GM19438 (cell line): ENCODE measurements around the gene RAB6B.

Experiments used
- ATAC-seq: cut with Tn5 transposase; IDR thresholded peaks from one replicate; pipeline ENCODE4 v1.9.1; 2021; ENCODE audit warnings: low read depth; ENCODE audit not compliant: unreplicated experiment

RAB6B gene

DNA sequence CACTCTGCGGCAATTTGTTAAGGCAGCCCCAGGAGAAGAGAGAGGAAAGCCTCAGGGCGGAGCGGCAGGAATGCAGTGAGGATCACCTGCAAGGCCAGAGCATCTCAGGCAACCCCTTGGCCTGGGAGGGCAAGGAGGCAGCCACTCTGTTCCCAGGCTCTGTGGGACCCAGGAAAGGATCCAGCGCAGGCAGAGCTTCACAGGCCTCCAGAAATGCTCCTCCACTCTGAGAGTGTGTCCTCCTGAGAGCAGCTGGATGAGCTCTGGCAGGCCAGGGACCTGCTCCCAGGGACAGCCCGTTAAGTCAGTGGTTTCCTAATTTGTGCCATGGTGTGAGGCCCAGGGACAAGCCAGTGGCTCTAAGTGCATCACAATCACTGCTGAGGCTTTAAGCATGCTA lies 35.2 kb downstream of the RAB6B start:
- ATAC-seq, result no peak

DNA sequence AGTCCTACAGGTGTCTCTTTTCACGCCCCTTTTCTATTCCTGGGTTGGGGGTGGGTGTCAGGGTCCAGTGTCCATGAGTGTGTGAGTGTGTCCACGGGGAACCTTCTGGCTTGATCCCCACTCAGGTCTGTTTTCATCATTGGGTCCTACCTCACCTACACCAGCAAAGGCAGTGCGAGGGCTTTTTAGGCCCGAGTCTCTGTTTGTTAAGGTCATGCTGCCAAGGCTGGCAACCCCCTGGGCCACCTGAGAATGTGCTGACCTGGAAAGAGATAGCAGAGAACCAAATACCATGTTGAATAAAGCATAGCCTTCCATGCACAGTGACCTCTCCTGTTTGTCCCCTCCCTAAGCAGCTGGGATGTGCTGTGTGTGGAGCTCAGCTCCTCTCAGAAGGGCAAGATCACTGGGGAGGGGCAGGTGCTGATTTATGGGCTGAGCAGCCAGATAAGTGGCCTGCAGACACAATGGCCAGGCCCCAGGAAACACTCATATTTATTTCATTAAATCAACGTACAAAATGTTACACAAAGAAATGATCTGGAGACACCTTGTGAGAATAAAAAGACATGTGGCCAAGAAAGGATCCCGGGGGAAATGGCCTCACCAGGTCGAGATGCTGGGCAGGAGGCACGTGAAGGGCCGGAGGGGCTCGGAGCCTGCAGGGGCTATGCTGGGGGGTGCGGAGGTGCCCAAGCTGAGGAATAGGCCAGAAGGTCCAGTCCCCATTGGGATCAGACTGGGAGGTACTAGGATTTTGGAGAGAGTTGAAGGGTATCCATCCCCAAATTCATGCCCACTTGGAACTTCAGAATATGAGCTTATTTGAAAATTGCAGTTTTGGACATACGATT lies 36.1 kb downstream of the RAB6B start:
- no peak for ATAC-seq

DNA sequence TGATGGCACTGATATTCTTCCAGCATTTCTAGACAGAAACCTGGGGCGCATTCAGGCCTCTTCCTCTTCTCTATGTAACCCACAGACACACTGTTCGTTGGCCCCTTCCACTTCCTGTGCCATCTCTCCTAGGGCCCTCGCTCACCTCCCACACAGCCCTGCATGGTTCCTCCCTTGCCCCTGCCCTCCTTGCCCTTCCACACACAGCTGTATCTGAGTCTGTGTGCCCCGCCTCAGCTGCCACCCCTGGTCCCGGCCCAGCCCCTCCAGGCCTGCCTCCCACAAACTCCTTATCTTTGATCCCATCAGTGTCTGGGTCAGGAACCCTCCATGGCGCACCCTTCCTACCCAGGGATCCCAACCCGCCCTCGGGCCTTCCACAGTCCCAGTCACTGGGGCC lies 37.9 kb downstream of the RAB6B start:
- no peak for ATAC-seq

- no peak for ATAC-seq
Measured at GRCh38 chr3:133856316-133856715, 39.4 kb downstream of the RAB6B start.

GRCh38 chr3:133855772-133856171 lies 39.9 kb downstream of the RAB6B start:
- ATAC-seq, result no peak

DNA sequence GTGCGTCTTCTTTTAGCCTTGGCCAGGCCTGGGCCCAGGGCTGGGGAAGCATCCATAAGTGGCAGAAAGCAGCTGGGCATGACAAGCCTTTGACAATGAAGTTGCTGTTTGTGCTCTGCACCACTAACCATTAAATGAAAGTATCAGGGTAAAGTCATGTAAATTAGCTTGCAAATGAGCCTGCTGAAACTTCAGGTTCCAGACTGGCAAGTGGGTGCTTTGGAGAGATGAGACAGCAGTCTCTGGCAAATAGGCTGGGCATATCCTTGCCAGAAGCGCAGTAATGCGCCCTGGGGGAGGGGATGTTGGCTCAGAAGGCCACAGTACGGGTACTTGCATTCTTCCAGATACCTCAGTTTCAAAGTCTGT lies 40.7 kb downstream of the RAB6B start:
- ATAC-seq, result no peak

DNA sequence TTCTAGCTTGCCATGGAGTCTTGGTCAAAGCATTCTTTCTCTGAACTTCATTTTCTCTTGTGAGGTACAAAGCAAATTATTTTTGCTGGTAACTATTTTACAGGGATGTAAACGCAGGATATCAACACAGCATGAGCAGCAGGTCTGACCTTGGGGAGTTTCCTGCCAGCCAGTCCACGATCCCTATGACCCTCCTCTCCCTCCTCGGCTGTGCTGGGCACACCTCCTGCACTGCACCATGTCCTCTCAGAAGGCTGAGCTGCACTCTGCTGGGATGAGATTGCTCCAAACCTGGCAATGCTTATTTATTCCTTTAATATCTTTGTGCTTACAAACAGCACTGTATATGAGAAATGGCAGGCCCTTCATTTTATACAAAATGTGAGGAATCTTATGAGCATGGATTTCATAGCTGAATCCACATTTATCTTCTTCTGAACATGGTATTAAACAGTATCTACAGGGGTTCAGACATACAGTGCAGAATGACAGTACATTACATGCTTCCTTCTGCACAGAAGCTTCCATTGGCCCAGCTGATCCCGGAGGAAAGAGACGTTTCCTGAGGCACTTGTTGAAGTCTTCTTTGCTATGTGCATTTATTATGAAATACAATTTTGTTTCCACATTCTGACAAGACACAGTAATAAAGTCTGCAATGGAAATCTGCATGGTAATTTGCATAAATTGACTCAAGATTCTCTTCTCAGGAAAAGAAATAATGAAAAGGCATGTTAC lies 41.2 kb downstream of the RAB6B start:
- ATAC-seq, result no peak

GRCh38 chr3:133853925-133854227 lies 41.8 kb downstream of the RAB6B start:
- ATAC-seq, result no peak

DNA sequence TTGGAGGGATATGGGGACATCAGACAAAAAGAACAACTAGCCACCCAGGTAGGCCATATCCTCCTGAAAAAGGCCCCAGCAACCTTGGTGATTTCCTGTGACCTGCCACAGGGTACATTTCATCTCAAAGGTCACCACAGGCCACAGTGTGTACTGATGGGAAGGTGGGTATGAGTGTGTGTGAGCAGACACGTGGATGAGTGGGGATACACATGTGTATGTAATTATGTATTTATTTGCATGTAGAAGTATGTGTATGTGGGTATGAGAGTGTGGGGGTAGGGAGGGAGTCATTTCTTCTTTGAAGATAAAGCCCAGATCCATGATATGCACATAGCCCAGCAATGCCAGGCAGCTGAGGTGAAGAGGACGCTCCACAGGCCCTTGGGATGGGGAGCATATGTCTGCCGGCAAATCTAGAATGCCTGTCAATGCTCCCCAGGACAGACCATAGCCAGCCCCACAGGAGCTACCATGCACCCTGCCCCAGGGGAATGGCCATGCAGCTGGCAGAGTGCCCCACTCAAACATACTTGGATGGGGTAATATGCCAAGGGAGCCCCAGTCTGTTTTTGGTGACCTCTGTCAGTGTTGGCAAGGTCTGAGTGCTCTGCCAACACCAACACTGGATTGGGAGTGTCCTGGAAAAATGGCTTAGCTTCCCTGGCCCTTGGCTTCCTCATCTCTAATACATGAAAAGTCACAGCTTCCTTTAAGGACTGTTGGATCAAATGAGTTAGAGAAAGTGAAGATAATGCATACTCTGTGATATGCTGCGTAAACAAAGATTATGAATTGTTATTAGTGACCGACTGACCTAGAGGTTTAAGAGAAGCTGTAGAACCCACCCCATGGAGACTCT lies 42.4 kb downstream of the RAB6B start:
- no peak for ATAC-seq

DNA sequence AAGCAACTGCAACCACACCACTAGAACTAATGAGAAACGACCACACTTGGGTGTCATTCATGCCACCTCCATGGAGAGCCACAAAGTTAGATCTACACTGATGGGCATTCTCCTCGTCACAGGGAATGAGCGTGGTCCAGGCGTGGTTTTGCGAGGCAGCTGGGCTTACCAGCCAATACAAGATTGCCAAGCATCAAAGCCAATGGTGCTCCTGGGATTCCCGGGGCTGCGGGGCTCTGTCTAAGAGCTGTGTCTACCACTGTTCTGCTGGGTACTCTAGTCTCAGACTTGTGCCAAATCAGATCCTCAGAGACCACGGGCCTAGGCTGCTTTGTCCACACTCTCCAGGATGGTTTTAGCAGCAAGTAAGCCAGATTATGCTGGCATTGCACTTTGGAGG lies 43.8 kb downstream of the RAB6B start:
- ATAC-seq, result no peak

DNA sequence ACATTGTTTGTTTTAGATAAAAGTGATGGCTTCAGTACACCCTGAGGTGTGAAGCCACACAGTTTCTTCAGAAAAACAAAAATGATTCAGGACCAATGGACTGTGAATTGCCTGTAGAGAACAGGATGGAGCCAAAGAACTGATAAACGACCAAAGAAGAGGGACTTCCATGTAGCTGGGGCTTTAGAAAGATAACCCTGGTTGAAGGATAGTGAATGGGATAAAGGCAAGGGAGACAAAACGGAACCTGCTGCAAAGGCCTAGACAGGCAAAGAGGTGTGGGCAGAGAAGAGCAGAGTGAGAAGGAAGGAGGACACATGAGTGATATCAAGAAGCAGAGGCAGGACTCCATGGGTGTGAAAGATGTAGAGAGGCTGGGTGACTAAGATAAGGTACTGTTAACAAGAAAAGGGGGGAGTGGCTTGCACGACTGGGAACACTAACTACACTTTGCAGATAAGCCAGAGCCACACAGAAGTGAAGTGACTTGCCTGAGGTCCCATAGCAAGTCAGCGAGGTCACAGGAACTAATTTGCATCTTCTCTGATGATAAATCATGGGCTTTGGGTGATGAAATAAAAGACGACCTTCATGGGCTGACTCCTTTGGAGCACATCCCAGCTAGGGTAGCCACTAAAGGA lies 44.3 kb downstream of the RAB6B start:
- ATAC-seq, result no peak

- ATAC-seq, result no peak
Measured at GRCh38 chr3:133850034-133850433, 45.6 kb downstream of the RAB6B start.

- ATAC-seq, result no peak
Measured at GRCh38 chr3:133849346-133849745, 46.3 kb downstream of the RAB6B start.

- ATAC-seq, result no peak
Measured at GRCh38 chr3:133845127-133845526, 50.6 kb downstream of the RAB6B start.

DNA sequence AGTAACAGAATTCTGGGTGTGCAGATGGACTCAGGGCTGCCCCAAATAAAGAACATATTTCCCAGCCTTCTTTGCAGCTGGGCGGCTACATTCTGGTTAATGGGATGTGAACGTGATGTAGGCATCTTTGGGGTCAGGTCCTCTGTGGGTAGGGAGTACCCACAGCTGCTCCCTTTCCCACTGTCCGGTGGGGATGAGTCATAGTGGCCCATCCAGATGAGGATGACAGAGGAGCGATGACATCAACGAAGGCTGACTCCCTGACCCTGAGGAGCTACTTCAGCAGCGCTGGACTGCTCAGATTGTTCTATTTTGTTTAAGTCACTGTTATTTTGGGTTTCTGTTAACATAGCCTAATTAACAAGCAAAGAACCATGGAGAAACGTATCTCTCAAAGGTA lies 52.0 kb downstream of the RAB6B start:
- no peak for ATAC-seq

GRCh38 chr3:133842158-133842557 lies 53.5 kb downstream of the RAB6B start:
- ATAC-seq, result no peak

DNA sequence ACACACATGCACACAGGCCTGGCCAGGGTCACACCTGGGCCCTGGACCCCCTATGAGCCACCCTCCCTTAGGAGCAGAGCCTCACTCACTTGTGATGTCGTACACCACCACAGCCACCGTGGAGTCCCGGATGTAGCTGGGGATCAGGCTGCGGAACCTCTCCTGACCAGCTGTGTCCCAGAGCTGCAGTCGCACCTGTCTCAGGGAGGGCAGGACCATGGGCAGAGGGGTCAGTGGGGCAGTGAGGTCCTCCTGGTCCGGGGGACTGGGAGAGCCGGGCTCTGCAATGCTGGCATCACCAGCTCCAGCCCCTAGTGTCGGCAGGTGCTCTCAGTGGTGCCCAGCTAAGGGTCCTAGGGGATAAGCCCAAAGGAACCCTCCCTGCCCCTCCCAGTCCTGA lies 54.5 kb downstream of the RAB6B start:
- no peak for ATAC-seq

DNA sequence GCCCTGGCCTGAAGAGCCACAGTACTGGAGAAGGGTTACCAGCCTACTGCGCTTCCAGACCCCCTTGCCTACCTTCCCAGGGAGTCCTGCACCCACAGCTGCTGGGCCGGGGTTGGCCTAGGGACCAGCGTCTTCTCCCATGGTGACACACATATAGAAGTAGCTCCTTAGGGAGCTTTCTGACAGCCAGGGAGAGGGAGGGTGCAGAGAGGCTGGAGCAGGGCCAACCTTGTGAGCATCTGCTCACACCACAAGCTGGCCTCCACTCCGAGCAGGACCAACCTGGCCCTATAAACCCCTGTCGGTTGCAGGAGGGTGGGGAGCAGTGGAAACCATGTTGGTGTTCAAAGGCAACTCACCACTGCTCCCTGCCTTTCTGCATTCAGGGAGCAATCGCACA lies 54.9 kb downstream of the RAB6B start:
- ATAC-seq, result no peak

GRCh38 chr3:133840055-133840737 lies 55.5 kb downstream of the RAB6B start:
- no peak for ATAC-seq
